HL-60 (cell line): ENCODE measurements around the gene CTSL.

ENCODE experiments used
- POLR2AphosphoS5 ChIP-seq: IDR thresholded peaks from 2 replicates; pipeline ENCODE4 v1.6.1; 2012; ENCODE audit warnings: low read depth
- TF ChIP-seq, protein P1 (sequence below): IDR thresholded peaks from one replicate; pipeline ENCODE4 v1.5.1; 2011; ENCODE audit warnings: low read length, control low read depth, inconsistent platforms; ENCODE audit not compliant: insufficient read depth

DNA sequence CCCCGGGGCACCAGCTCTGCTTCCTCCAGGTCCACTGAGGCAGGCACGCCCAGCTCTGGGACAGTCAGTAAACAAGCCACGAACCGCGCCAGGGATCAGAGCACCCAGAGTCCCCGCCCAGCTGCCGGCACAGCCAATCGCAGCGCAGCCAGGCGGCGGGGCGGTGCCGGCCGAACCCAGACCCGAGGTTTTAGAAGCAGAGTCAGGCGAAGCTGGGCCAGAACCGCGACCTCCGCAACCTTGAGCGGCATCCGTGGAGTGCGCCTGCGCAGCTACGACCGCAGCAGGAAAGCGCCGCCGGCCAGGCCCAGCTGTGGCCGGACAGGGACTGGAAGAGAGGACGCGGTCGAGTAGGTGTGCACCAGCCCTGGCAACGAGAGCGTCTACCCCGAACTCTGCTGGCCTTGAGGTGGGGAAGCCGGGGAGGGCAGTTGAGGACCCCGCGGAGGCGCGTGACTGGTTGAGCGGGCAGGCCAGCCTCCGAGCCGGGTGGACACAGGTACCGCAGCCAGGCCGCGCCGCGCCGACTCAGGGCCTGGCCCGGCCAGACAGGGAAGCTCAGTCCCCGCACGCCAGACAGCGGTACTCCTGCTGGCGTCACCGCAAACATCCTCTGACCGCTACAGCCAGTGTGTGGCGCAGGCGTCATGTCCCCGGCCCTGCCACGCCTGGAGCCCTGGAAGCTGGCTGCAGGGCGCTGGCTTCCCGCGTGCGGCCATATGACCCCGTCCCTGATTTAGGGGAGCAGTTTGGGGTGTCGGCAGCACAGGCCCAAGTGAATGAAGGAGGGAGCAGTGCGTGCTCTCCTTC, at the start of gene CTSL:
- TF ChIP-seq, protein P1, sequence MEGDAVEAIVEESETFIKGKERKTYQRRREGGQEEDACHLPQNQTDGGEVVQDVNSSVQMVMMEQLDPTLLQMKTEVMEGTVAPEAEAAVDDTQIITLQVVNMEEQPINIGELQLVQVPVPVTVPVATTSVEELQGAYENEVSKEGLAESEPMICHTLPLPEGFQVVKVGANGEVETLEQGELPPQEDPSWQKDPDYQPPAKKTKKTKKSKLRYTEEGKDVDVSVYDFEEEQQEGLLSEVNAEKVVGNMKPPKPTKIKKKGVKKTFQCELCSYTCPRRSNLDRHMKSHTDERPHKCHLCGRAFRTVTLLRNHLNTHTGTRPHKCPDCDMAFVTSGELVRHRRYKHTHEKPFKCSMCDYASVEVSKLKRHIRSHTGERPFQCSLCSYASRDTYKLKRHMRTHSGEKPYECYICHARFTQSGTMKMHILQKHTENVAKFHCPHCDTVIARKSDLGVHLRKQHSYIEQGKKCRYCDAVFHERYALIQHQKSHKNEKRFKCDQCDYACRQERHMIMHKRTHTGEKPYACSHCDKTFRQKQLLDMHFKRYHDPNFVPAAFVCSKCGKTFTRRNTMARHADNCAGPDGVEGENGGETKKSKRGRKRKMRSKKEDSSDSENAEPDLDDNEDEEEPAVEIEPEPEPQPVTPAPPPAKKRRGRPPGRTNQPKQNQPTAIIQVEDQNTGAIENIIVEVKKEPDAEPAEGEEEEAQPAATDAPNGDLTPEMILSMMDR: no peak
- TF ChIP-seq POLR2AphosphoS5: no peak
